Endodermal cell (in vitro differentiated cells): Measurements from ENCODE around the gene CMYA5. TPM values are rescaled to one million over a fixed set of nuclear protein-coding genes. Genes with fewer than 3 reads are reported as not detected.

Experiments used
- DNase-seq: peaks from one replicate; pipeline ENCODE4 v3.0.0-alpha.2; 2017
- H3K27ac ChIP-seq: 2 replicates; pipeline ENCODE4 v1.5.1; 2013; ENCODE audit warnings: mild to moderate bottlenecking, low read depth, low read length, moderate library complexity
- H3K27me3 ChIP-seq: 2 replicates; pipeline ENCODE4 v1.6.1; 2013; ENCODE audit warnings: mild to moderate bottlenecking, low read length, moderate library complexity; ENCODE audit not compliant: insufficient read depth, control insufficient read depth, poor library complexity, severe bottlenecking
- H3K36me3 ChIP-seq: 2 replicates; pipeline ENCODE4 v1.7.0; 2013; ENCODE audit warnings: mild to moderate bottlenecking, low read length, moderate library complexity; ENCODE audit not compliant: control insufficient read depth, insufficient read depth
- H3K4me1 ChIP-seq: one replicate; pipeline ENCODE4 v1.7.0; 2013; ENCODE audit warnings: low read length; ENCODE audit not compliant: control insufficient read depth, insufficient read depth
- H3K4me3 ChIP-seq: 2 replicates; pipeline ENCODE4 v1.5.1; 2013; ENCODE audit warnings: mild to moderate bottlenecking, low read length, moderate library complexity
- H3K9ac ChIP-seq: 2 replicates; pipeline ENCODE4 v1.6.1; 2013; ENCODE audit warnings: mild to moderate bottlenecking, low read length, moderate library complexity; ENCODE audit not compliant: poor library complexity, severe bottlenecking; ENCODE audit errors: extremely low read depth
- H3K9me3 ChIP-seq: 2 replicates; pipeline ENCODE4 v1.6.1; 2013; ENCODE audit warnings: mild to moderate bottlenecking, low read length, moderate library complexity; ENCODE audit not compliant: control insufficient read depth
- H3K27ac Mint-ChIP-seq: 2 replicates; pipeline ENCODE4 v1.8.0; 2020; ENCODE audit warnings: mixed read lengths
- H3K27me3 Mint-ChIP-seq: 2 replicates; pipeline ENCODE4 v1.8.0; 2021; ENCODE audit warnings: mild to moderate bottlenecking, mixed read lengths; ENCODE audit not compliant: insufficient read depth
- H3K36me3 Mint-ChIP-seq: 2 replicates; pipeline ENCODE4 v1.8.0; 2020; ENCODE audit warnings: low read depth, mixed read lengths
- H3K4me1 Mint-ChIP-seq: 2 replicates; pipeline ENCODE4 v1.8.0; 2020; ENCODE audit warnings: mixed read lengths
- H3K4me3 Mint-ChIP-seq: 2 replicates; pipeline ENCODE4 v1.8.0; 2020; ENCODE audit warnings: mild to moderate bottlenecking, moderate library complexity, mixed read lengths
- H3K9me3 Mint-ChIP-seq: 2 replicates; pipeline ENCODE4 v1.8.0; 2020; ENCODE audit warnings: mild to moderate bottlenecking, mixed read lengths
- CTCF ChIP-seq: fragments of 200-600 bp; sonication (generic); conservative IDR thresholded peaks from 2 replicates; pipeline ENCODE4 v1.5.0; 2021; ENCODE audit warnings: antibody characterized with exemption, mild to moderate bottlenecking
- WGBS, 2 experiments: methylation state at CpG; one replicate each; pipeline versions ENCODE4 v1.1.5 to v1.1.7; 2013; ENCODE audit warnings: missing lambda C conversion rate in 2 of 2, mixed read lengths in 1 of 2; ENCODE audit not compliant: insufficient coverage in 1 of 2, insufficient read length in 1 of 2; 5-methylcytosine and 5-hydroxymethylcytosine counted together
- total RNA-seq, 2 donors: library from RNA; stranded (reverse); fragmentation: NEBNext Ultra II Directional in 1 of 2; extraction: Animal tissue kit (Norgen Biotek cat#: 25700) in 1 of 2; gene quantifications; 2 replicates in 1 of 2; 3 replicates in 1 of 2; pipeline ENCODE4 v1.2.1, GENCODE V29; 2021

The CMYA5 gene
- total RNA-seq, 2 donors from 2014 or later: 0.69 to 1.6 TPM

GRCh38 chr5:79785983-79786382 is 96.3 kb downstream of the CMYA5 start:
- no peaks in the 10 kb centered on the region for H3K27me3 ChIP-seq
- DNase-seq: no peak
- H3K4me1 ChIP-seq: no peaks in the 10 kb centered on the region
- peaks cover 5% of the 10 kb centered on the region for H3K9me3 ChIP-seq
- Mint-ChIP-seq H3K4me1 (peaks cover 15% of the 10 kb centered on the region), H3K27ac (no peak overlapping the region), H3K9me3 (no peaks in the 10 kb centered on the region), H3K27me3 (no peaks in the 10 kb centered on the region), H3K4me3 (peak overlapping the region; percentile 33), H3K36me3 (no peaks in the 10 kb centered on the region)
- no peak for TF ChIP-seq CTCF
- H3K27ac ChIP-seq: no peak overlapping the region
- no peaks in the 10 kb centered on the region for H3K36me3 ChIP-seq
- H3K4me3 ChIP-seq: peak overlapping the region; percentile 5
- 86 to 87% methylated on average over 1 to 4 of the region's 4 CpGs for WGBS, 2 experiments
- H3K9ac ChIP-seq: no peak overlapping the region

- WGBS, 2 experiments: 92 to 100% methylated on average over 1 of the region's 1 CpG
- no peak for TF ChIP-seq CTCF
- no peak overlapping the region for H3K4me3 Mint-ChIP-seq
- H3K27ac ChIP-seq: no peak overlapping the region
- no peaks in the 10 kb centered on the region for H3K36me3 ChIP-seq
- H3K36me3 Mint-ChIP-seq: no peaks in the 10 kb centered on the region
- H3K4me1 Mint-ChIP-seq: peaks cover 15% of the 10 kb centered on the region
- H3K4me3 ChIP-seq: no peak overlapping the region
- H3K27me3 ChIP-seq: no peaks in the 10 kb centered on the region
- H3K27me3 Mint-ChIP-seq: no peaks in the 10 kb centered on the region
- no peak overlapping the region for H3K9ac ChIP-seq
- H3K4me1 ChIP-seq: no peaks in the 10 kb centered on the region
- H3K9me3 ChIP-seq: peaks cover 5% of the 10 kb centered on the region
- H3K27ac Mint-ChIP-seq: no peak overlapping the region
- DNase-seq: no peak
- H3K9me3 Mint-ChIP-seq: no peaks in the 10 kb centered on the region
These were observed 97.8 kb downstream of the CMYA5 start for GRCh38 chr5:79787448-79787847.

- no peaks in the 10 kb centered on the region for H3K27me3 ChIP-seq
- 89 to 93% methylated on average over 3 of the region's 3 CpGs for WGBS, 2 experiments
- H3K4me1 ChIP-seq: no peaks in the 10 kb centered on the region
- DNase-seq: no peak
- no peaks in the 10 kb centered on the region for H3K36me3 Mint-ChIP-seq
- no peak overlapping the region for H3K4me3 Mint-ChIP-seq
- H3K9me3 Mint-ChIP-seq: no peaks in the 10 kb centered on the region
- H3K4me3 ChIP-seq: no peak overlapping the region
- no peaks in the 10 kb centered on the region for H3K9me3 ChIP-seq
- H3K4me1 Mint-ChIP-seq: peaks cover 2% of the 10 kb centered on the region
- no peaks in the 10 kb centered on the region for H3K36me3 ChIP-seq
- no peak for TF ChIP-seq CTCF
- no peak overlapping the region for H3K27ac Mint-ChIP-seq
- H3K27ac ChIP-seq: no peak overlapping the region
- H3K9ac ChIP-seq: no peak overlapping the region
- no peaks in the 10 kb centered on the region for H3K27me3 Mint-ChIP-seq
These were observed 102.2 kb downstream of the CMYA5 start for GRCh38 chr5:79791843-79792242.
